GM12873 (cell line): Measurements from ENCODE around the gene ZWILCH.

Experiments
- CTCF ChIP-seq: IDR thresholded peaks from 2 replicates; pipeline ENCODE4 v1.5.1; 2012; ENCODE audit warnings: low read depth, mild to moderate bottlenecking, moderate library complexity, low read length, control low read depth; ENCODE audit not compliant: insufficient read depth; ENCODE audit errors: missing control alignments

ZWILCH gene

GRCh38 chr15:66545255-66545654 is 40.1 kb downstream of the ZWILCH start:
- no peak for TF ChIP-seq CTCF

DNA sequence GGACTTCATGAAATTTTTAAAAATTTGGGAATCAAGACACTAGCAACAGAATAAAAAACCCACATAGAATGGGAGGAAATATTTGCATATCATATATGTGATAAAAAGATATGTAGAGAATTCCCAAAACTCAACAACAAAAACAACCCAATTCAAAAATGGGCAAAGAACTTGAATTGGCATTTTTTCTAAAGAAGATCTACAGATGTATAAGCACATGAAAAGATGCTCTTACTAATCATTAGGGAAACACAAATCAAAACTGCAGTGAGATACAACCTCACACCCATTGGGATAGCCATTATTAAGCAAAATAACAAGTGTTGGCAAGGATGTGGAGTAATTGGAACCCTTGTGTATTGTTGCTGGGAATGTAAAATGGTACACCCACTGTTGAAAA is 50.6 kb downstream of the ZWILCH start:
- no peak for TF ChIP-seq CTCF

GRCh38 chr15:66558271-66558670 is 53.1 kb downstream of the ZWILCH start:
- TF ChIP-seq CTCF, result no peak

DNA sequence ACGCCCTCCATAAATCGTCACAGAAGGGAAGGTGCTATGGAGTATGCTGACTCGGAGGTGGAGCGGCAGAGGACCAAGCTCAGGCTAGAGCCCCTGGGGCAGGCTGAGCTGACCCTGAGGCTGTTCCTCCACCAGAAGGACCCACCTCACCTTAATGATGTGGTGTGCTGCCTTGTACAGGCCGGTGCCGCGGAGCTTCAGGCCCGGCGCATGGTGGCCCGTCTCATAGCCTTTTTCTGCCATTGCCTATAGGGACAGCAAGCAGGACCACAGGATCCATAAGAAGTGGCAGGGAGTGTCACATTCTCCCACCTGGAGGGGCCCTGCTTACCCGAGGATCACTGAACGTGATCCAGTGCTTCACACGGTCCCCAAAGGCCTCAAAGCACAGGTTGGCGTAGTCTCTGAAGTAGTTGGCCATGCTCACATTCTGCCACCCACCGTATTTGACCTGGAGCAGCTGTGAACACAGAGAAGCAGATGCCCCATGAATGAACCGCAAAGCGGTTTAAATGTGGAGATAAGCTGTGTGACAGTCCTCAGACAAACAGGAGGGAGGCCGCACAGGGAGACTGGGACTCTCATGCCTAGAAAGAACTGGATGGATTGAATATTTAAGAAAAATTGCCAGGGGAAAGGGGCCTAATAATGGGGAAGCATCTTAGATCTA is 55.9 kb downstream of the ZWILCH start:
- TF ChIP-seq CTCF, result no peak

DNA sequence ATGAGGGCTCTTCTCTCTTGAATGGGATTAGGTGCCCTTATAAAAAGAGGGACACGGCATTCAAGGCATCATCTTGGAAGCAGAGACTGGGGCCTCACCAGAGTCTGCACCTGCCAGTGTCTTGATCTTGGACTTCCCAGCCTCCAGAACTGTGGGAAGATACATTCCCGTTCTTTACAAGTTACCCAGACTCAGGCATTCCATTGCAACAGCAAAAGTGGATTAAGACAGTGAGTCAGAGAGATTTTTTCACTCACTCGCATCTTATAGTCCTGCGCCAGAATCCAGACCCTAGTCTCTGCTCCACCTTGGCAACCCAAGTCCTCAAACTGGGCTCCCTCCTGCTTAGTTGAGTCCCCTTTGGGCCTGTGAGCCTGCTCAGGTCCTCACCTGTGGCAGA is 58.0 kb downstream of the ZWILCH start:
- TF ChIP-seq CTCF, result no peak

GRCh38 chr15:66563566-66564110 is 58.5 kb downstream of the ZWILCH start:
- TF ChIP-seq CTCF, result no peak

DNA sequence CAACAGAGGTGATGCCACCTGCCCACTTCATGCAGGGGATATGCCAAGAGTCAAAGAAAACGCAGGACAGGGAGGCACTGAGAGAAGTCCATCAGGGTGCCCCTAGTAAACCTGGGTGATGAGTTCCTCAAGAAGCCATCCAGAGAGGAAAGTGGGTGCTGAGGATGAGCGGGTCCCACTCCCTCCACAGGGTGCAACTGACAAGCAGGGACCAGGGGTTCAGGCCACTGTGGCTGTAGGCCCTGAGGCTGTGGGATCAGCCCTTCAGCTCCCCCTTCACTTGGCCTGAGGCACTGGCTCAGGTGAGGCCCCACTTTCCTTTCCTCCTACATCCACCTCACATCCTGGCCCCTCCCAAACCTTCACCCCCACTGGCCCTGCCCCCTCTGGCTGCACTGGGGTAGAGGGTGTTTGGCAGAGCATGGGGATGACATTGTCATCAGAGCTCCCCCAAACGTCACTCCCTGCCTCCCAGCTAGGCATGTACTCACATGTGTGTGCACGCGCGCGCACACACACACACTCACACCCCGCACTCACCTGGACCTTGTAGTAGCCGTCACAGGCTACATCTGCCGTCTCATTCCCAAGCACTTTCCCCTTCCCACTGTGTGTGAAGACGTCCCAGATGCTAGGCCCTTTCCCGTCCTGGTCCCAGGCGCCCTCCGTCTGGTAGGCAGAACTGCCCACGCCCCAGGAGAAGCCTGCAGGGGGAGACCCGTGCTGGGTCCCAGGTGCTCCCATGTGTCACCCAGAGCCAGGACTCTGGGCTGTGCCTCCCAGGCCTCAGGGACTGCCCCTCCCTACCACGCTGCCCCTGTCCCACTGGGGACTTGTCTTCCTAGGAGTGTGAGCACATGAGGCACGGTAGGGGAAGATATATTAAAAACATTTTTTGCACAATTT is 59.3 kb downstream of the ZWILCH start:
- no peak for TF ChIP-seq CTCF
